ENCODE data around the gene C13orf42. TPM values are rescaled to one million over a fixed set of nuclear protein-coding genes. Genes with fewer than 3 reads are reported as not detected.

Gene C13orf42
- total and polyA plus RNA-seq, 4 donors: 0.04 to 0.23 TPM; not detected in 2

DNA sequence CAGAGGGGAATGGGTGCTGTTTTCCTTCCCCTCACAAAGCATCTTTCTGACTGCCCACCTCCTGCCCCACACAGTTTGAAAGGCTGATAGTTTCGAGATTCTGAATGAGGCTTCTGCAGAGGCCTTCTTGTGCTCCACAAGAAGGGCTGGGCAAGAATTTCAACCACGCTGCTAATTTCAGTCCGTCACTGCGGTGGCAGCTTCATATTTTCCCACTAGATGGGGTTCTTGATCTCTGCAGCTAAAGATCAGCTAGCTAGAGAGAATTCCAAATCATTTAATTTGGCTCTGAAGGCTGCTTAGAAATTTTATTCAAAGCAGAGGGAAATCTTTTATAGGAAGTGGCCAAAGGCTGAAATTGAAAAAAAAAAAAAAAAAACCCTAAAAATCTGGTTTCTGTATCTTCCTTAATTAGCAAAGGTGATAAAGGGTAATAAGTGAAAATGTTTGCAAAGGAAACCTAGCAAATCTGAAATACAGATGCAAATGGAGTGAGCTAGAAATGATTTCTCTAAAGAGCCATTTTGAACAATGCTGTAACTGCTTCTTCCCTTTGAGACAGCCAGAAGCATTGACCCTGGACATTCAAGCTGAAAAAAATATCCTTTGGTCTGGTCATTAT lies 38.0 kb upstream of the C13orf42 start:
- DNase-seq: peak; percentile 81 to 88 (median 88)
- Histone ChIP-seq H3K27ac (ENCODE audit: low read depth in 1 of 2, low read length in 1 of 2) (peak overlapping the region in 1 of 2 donors; percentile 72), H3K36me3 (ENCODE audit: control insufficient read depth in 4 of 4, insufficient read depth in 4 of 4, low read length in 4 of 4) (no peaks in the 10 kb centered on the region), H3K27me3 (ENCODE audit: control insufficient read depth in 3 of 3, insufficient read depth in 3 of 3, low read length in 2 of 3) (no peaks in the 10 kb centered on the region), H3K9ac (ENCODE audit: insufficient read depth in 1 of 2, low read length in 2 of 2) (no peak overlapping the region), H3K4me3 (no peak overlapping the region), H3K4me1 (ENCODE audit: control insufficient read depth in 5 of 5, insufficient read depth in 5 of 5, low read length in 5 of 5) (peaks cover 0 to 4% (median 3%) of the 10 kb centered on the region in 5 donors), H3K9me3 (ENCODE audit: control insufficient read depth in 4 of 4, insufficient read depth in 3 of 4, low read length in 3 of 4) (no peaks in the 10 kb centered on the region)
- ATAC-seq (ENCODE audit: insufficient read depth, low FRiP score): no peak
- TF ChIP-seq, protein P1, sequence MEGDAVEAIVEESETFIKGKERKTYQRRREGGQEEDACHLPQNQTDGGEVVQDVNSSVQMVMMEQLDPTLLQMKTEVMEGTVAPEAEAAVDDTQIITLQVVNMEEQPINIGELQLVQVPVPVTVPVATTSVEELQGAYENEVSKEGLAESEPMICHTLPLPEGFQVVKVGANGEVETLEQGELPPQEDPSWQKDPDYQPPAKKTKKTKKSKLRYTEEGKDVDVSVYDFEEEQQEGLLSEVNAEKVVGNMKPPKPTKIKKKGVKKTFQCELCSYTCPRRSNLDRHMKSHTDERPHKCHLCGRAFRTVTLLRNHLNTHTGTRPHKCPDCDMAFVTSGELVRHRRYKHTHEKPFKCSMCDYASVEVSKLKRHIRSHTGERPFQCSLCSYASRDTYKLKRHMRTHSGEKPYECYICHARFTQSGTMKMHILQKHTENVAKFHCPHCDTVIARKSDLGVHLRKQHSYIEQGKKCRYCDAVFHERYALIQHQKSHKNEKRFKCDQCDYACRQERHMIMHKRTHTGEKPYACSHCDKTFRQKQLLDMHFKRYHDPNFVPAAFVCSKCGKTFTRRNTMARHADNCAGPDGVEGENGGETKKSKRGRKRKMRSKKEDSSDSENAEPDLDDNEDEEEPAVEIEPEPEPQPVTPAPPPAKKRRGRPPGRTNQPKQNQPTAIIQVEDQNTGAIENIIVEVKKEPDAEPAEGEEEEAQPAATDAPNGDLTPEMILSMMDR (IDR thresholded peaks at IDR 0.05; ENCODE audit: control extremely low read depth, extremely low read depth): peak; percentile 29
- WGBS, 2 donors: 10 to 21% methylated on average over 4 of the region's 4 CpGs

DNA sequence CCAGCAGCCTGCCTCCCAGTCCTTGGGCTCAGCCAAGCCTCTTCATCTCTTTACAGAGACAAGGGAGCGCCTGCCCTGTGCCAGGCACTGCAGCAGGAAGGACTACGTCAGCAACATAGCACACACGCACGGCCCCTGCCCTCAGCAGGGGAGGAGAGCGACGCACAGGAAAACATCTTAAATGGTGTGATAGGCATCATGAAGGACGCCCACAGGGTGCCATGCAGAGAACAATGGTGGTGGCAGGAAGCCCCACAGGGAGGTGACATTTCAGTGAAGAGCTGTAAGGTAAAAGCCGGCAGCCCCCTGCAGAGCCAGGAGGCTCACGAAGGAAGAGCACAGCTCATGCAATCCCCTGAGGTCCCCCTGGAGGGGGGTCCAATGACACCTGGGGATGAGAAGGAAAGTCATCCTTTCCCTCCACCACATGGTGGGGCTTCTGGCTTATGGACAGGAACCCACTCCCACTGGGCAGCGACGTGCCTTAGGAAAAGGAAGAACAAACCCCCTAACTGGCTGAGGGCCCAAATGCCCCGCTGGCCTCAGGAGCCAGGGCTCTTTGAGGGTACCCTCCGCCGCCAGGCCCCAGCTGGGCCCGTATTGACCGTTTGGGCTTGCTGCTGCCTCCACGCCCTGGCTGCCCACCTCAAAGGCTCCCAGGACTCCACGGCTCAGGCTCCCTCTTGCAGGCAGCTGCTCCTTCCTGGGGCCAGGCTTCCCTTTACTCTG lies 37.3 kb upstream of the C13orf42 start:
- Histone ChIP-seq H3K4me1 (ENCODE audit: control insufficient read depth in 5 of 5, insufficient read depth in 5 of 5, low read length in 5 of 5) (peaks cover 0 to 4% (median 3%) of the 10 kb centered on the region in 5 donors), H3K9ac (ENCODE audit: insufficient read depth in 1 of 2, low read length in 2 of 2) (no peak overlapping the region), H3K36me3 (ENCODE audit: control insufficient read depth in 4 of 4, insufficient read depth in 4 of 4, low read length in 4 of 4) (no peaks in the 10 kb centered on the region), H3K27me3 (ENCODE audit: control insufficient read depth in 3 of 3, insufficient read depth in 3 of 3, low read length in 2 of 3) (no peaks in the 10 kb centered on the region), H3K9me3 (ENCODE audit: control insufficient read depth in 4 of 4, insufficient read depth in 3 of 4, low read length in 3 of 4) (no peaks in the 10 kb centered on the region), H3K4me3 (no peak overlapping the region), H3K27ac (ENCODE audit: low read depth in 1 of 2, low read length in 1 of 2) (peak overlapping the region in 1 of 2 donors; percentile 72)
- WGBS, 2 donors: 59 to 67% methylated on average over 16 to 18 of the region's 18 CpGs
- ATAC-seq (ENCODE audit: insufficient read depth, low FRiP score) (no peak), DNase-seq (no peak)
- TF ChIP-seq, protein P1 (IDR thresholded peaks at IDR 0.05; ENCODE audit: control extremely low read depth, extremely low read depth): no peak

DNA sequence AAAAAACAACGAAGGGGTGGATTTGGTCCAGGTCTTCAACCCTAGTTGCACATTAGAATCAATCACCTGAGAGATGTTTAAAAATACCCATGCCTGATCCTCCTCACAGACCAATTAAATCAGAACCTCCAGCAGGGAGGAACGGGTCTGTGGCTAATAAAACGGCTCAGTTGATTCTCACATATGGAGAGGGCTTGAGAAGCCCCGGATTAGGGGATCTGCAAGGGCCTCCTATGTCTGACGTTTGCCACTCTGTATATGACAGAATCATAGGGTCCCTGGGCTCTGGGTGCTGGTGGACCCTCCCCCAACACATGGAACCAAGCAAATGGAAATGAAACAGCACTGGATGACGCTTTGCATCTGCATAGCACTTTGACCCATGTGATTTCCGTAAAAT lies 36.7 kb upstream of the C13orf42 start:
- H3K27ac ChIP-seq (ENCODE audit: low read depth in 1 of 2, low read length in 1 of 2): peak overlapping the region in 1 of 2 donors; percentile 17
- WGBS, 2 donors: 68 to 90% methylated on average over 7 of the region's 7 CpGs
- no peak overlapping the region for H3K4me3 ChIP-seq
- no peaks in the 10 kb centered on the region for H3K27me3 ChIP-seq (ENCODE audit: control insufficient read depth in 3 of 3, insufficient read depth in 3 of 3, low read length in 2 of 3)
- peaks cover 0 to 4% (median 3%) of the 10 kb centered on the region in 5 donors for H3K4me1 ChIP-seq (ENCODE audit: control insufficient read depth in 5 of 5, insufficient read depth in 5 of 5, low read length in 5 of 5)
- no peaks in the 10 kb centered on the region for H3K36me3 ChIP-seq (ENCODE audit: control insufficient read depth in 4 of 4, insufficient read depth in 4 of 4, low read length in 4 of 4)
- no peak for ATAC-seq (ENCODE audit: insufficient read depth, low FRiP score)
- TF ChIP-seq, protein P1 (IDR thresholded peaks at IDR 0.05; ENCODE audit: control extremely low read depth, extremely low read depth): no peak
- no peak overlapping the region for H3K9ac ChIP-seq (ENCODE audit: insufficient read depth in 1 of 2, low read length in 2 of 2)
- H3K9me3 ChIP-seq (ENCODE audit: control insufficient read depth in 4 of 4, insufficient read depth in 3 of 4, low read length in 3 of 4): no peaks in the 10 kb centered on the region
- DNase-seq: no peak
